GM23248 (cell line): ENCODE results near the gene RETSAT. TPM values are rescaled to one million over a fixed set of nuclear protein-coding genes. Genes with fewer than 3 reads are reported as not detected.

ENCODE experiments used
- DNase-seq: peaks from one replicate; pipeline ENCODE4 v3.0.0-alpha.2; 2015
- H2AFZ ChIP-seq: fragments of 200-600 bp; sonication (generic); 2 replicates; pipeline ENCODE4 v1.6.1; 2016; ENCODE audit warnings: antibody characterized with exemption
- H3F3A ChIP-seq: fragments of 200-600 bp; sonication (generic); 2 replicates; pipeline ENCODE4 v1.6.1; 2016; ENCODE audit warnings: mild to moderate bottlenecking, antibody characterized with exemption, mixed run types; ENCODE audit not compliant: insufficient read depth
- H3K27ac ChIP-seq: fragments of 200-600 bp; sonication (generic); 2 replicates; pipeline ENCODE4 v1.5.1; 2016; ENCODE audit warnings: mild to moderate bottlenecking
- H3K27me3 ChIP-seq: fragments of 200-600 bp; sonication (generic); replicated peaks from 2 replicates; pipeline ENCODE4 v1.6.1; 2016; ENCODE audit warnings: mild to moderate bottlenecking; ENCODE audit not compliant: insufficient read depth
- H3K36me3 ChIP-seq: fragments of 200-600 bp; sonication (generic); 2 replicates; pipeline ENCODE4 v1.6.1; 2016; ENCODE audit warnings: low read depth, mild to moderate bottlenecking
- H3K4me1 ChIP-seq: fragments of 200-600 bp; sonication (generic); 2 replicates; pipeline ENCODE4 v1.6.1; 2016; ENCODE audit warnings: mild to moderate bottlenecking; ENCODE audit not compliant: insufficient read depth
- H3K4me2 ChIP-seq: fragments of 200-600 bp; sonication (generic); one replicate; pipeline ENCODE4 v1.6.1; 2016; ENCODE audit warnings: mild to moderate bottlenecking; ENCODE audit not compliant: unreplicated experiment
- H3K4me3 ChIP-seq: fragments of 200-600 bp; sonication (generic); 2 replicates; pipeline ENCODE4 v1.5.1; 2016; ENCODE audit warnings: mild to moderate bottlenecking
- H3K79me2 ChIP-seq: fragments of 200-600 bp; sonication (generic); 2 replicates; pipeline ENCODE4 v1.6.1; 2016; ENCODE audit warnings: mild to moderate bottlenecking; ENCODE audit not compliant: insufficient read depth
- H3K9ac ChIP-seq: fragments of 200-600 bp; sonication (generic); 2 replicates; pipeline ENCODE4 v1.6.1; 2016; ENCODE audit warnings: mild to moderate bottlenecking
- H3K9me2 ChIP-seq: fragments of 200-600 bp; sonication (generic); 2 replicates; pipeline ENCODE4 v1.6.1; 2016; ENCODE audit warnings: mixed run types, mild to moderate bottlenecking, moderate library complexity; ENCODE audit not compliant: insufficient read depth
- H3K9me3 ChIP-seq: fragments of 200-600 bp; sonication (generic); one replicate; pipeline ENCODE4 v1.6.1; 2017; ENCODE audit warnings: low read depth
- H4K20me1 ChIP-seq: fragments of 200-600 bp; sonication (generic); 2 replicates; pipeline ENCODE4 v1.6.0; 2016; ENCODE audit not compliant: insufficient read depth
- EZH2 ChIP-seq: fragments of 200-600 bp; sonication (generic); IDR thresholded peaks from 2 replicates; pipeline ENCODE4 v1.6.1; 2018; ENCODE audit warnings: antibody characterized with exemption, mild to moderate bottlenecking; ENCODE audit not compliant: insufficient read depth, poor library complexity, severe bottlenecking
- EZH2phosphoT487 ChIP-seq: fragments of 200-600 bp; sonication (generic); IDR thresholded peaks from 2 replicates; pipeline ENCODE4 v1.6.1; 2018; ENCODE audit warnings: antibody characterized with exemption, moderate library complexity, mild to moderate bottlenecking, low read depth; ENCODE audit not compliant: insufficient read depth
- WGBS, 2 experiments: methylation state at CpG; one replicate each; pipeline ENCODE4 v1.1.6; 2015 to 2017; ENCODE audit warnings: low lambda C conversion rate in 2 of 2, low coverage in 1 of 2; ENCODE audit errors: missing lambda C conversion rate in 2 of 2; 5-methylcytosine and 5-hydroxymethylcytosine counted together
- in situ Hi-C: fragments of 300-500 bp; cut with MboI; formaldehyde crosslinking; loops from 2 replicates; pipeline ENCODE4 v1.15.0; 2020
- polyA plus RNA-seq: library from polyadenylated mRNA; unstranded; fragments of >200 nt; fragmentation: Nextera tagmentation; extraction: Ambion mirVana; gene quantifications from 2 replicates; pipeline ENCODE4 v1.2.1, GENCODE V29; 2016
- total RNA-seq: library from RNA; depleted of rRNA; stranded (reverse); fragments of >200 nt; shearing (Covaris generic); gene quantifications from 2 replicates; pipeline ENCODE4 v1.2.3, GENCODE V29; 2014

The RETSAT gene
- total and polyA plus RNA-seq, 2 experiments from 2014 or later = 20.4 to 68.6 TPM

GRCh38 chr2:85396531-85397470 lies 42.5 kb upstream of the RETSAT start:
- Histone ChIP-seq H2AFZ (no peak overlapping the region), H3K9ac (no peak overlapping the region), H3K9me3 (no peaks in the 10 kb centered on the region), H3K36me3 (peaks cover 15% of the 10 kb centered on the region), H3K27ac (no peak overlapping the region), H3F3A (peaks cover 26% of the 10 kb centered on the region), H3K79me2 (peaks cover 4% of the 10 kb centered on the region; the same call in 1 of the 2 replicates), H4K20me1 (no peaks in the 10 kb centered on the region), H3K4me3 (no peak overlapping the region), H3K27me3 (no peaks in the 10 kb centered on the region), H3K4me1 (peaks cover 19% of the 10 kb centered on the region), H3K9me2 (no peaks in the 10 kb centered on the region), H3K4me2 (no peak overlapping the region)
- in situ Hi-C loops = no loop called here
- 72 to 74% methylated on average over 5 of the region's 5 CpGs for WGBS, 2 experiments
- TF ChIP-seq EZH2 (no peak), EZH2phosphoT487 (no peak)
- DNase-seq = no peak

GRCh38 chr2:85395912-85396475 lies 41.7 kb upstream of the RETSAT start:
- in situ Hi-C loops = no loop called here
- peaks cover 15% of the 10 kb centered on the region for H3K36me3 ChIP-seq
- no peak overlapping the region for H3K9ac ChIP-seq

GRCh38 chr2:85394976-85395375 lies 40.6 kb upstream of the RETSAT start:
- Histone ChIP-seq H3K4me2 (no peak overlapping the region), H3K9me2 (no peaks in the 10 kb centered on the region), H2AFZ (no peak overlapping the region), H4K20me1 (no peaks in the 10 kb centered on the region), H3K4me3 (no peak overlapping the region), H3K27me3 (no peaks in the 10 kb centered on the region), H3K9me3 (no peaks in the 10 kb centered on the region), H3F3A (peaks cover 26% of the 10 kb centered on the region), H3K27ac (no peak overlapping the region), H3K36me3 (peaks cover 15% of the 10 kb centered on the region), H3K9ac (no peak overlapping the region), H3K4me1 (peaks cover 19% of the 10 kb centered on the region), H3K79me2 (no peaks in the 10 kb centered on the region)
- 58 to 65% methylated on average over 6 of the region's 6 CpGs for WGBS, 2 experiments
- DNase-seq = no peak
- in situ Hi-C loops = no loop called here
- no peak for TF ChIP-seq EZH2
- TF ChIP-seq EZH2phosphoT487 = no peak

More at GRCh38 chr2:85395912-85396475, 41.7 kb upstream of the RETSAT start:
- WGBS, 2 experiments = 89 to 92% methylated on average over 14 of the region's 14 CpGs
- no peaks in the 10 kb centered on the region for H3K79me2 ChIP-seq
- no peak overlapping the region for H2AFZ ChIP-seq
- H3K9me2 ChIP-seq = no peaks in the 10 kb centered on the region
- H3K9me3 ChIP-seq = no peaks in the 10 kb centered on the region
- no peak overlapping the region for H3K4me3 ChIP-seq
- H3F3A ChIP-seq = peaks cover 26% of the 10 kb centered on the region
- no peaks in the 10 kb centered on the region for H4K20me1 ChIP-seq
- TF ChIP-seq EZH2phosphoT487 = no peak
- no peak for DNase-seq
- no peak overlapping the region for H3K27ac ChIP-seq
- H3K4me2 ChIP-seq = no peak overlapping the region
- peaks cover 19% of the 10 kb centered on the region for H3K4me1 ChIP-seq
- H3K27me3 ChIP-seq = no peaks in the 10 kb centered on the region

DNA sequence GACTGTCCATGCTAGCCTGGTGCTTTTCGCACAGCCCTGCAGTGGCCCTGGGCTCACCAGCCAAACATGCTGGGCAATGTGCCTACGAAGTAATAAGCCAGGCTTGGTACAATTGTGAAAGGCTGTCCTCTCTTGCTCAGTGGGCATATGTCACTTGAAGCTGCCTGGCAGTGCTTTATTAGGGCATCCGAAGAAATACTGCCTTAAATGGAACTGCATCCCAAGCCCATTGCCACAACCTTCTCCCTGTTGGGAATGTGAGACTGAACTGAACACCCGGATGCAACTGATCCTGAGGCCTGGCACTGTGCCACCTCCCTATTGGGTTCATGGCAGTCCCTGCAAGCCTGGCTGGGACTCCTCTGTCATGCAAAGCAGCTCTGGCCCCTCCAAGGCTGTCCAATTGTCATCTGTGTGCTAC lies 39.9 kb upstream of the RETSAT start:
- TF ChIP-seq EZH2 = no peak
- TF ChIP-seq EZH2phosphoT487 = no peak
- Histone ChIP-seq H2AFZ (no peak overlapping the region), H3K9ac (peak overlapping the region; percentile 16; the same call in 1 of the 2 replicates), H3K9me2 (no peaks in the 10 kb centered on the region), H3K4me1 (peaks cover 19% of the 10 kb centered on the region), H3K27ac (peak overlapping the region; percentile 38), H3K79me2 (no peaks in the 10 kb centered on the region), H3K36me3 (peaks cover 15% of the 10 kb centered on the region), H3K27me3 (no peaks in the 10 kb centered on the region), H3F3A (peaks cover 26% of the 10 kb centered on the region), H4K20me1 (no peaks in the 10 kb centered on the region), H3K9me3 (no peaks in the 10 kb centered on the region), H3K4me3 (no peak overlapping the region), H3K4me2 (peak overlapping the region; percentile 35)
- 33 to 48% methylated on average over 4 of the region's 4 CpGs for WGBS, 2 experiments
- in situ Hi-C loops = no loop called here
- no peak for DNase-seq
